Type B pancreatic cell (in vitro differentiated cells): Measurements from ENCODE around the gene KLF13. TPM values are rescaled to one million over a fixed set of nuclear protein-coding genes. Genes with fewer than 3 reads are reported as not detected.

Experiments used
- DNase-seq: peaks from one replicate; pipeline ENCODE4 v3.0.0; 2021; ENCODE audit warnings: mixed read lengths; ENCODE audit not compliant: unreplicated experiment; ENCODE audit errors: extremely low spot score
- H3K27ac Mint-ChIP-seq: 2 replicates; pipeline ENCODE4 v1.8.0; 2021; ENCODE audit warnings: mild to moderate bottlenecking, mixed read lengths
- H3K27me3 Mint-ChIP-seq: 2 replicates; pipeline ENCODE4 v1.8.0; 2021; ENCODE audit warnings: mixed read lengths
- H3K36me3 Mint-ChIP-seq: 2 replicates; pipeline ENCODE4 v1.8.0; 2021; ENCODE audit warnings: mixed read lengths
- H3K4me1 Mint-ChIP-seq: one replicate; pipeline ENCODE4 v1.8.0; 2021; ENCODE audit warnings: mixed read lengths; ENCODE audit not compliant: unreplicated experiment
- H3K4me3 Mint-ChIP-seq: 2 replicates; pipeline ENCODE4 v1.8.0; 2021; ENCODE audit warnings: mild to moderate bottlenecking, mixed read lengths
- H3K9me3 Mint-ChIP-seq: 2 replicates; pipeline ENCODE4 v1.8.0; 2021; ENCODE audit warnings: mixed read lengths
- CTCF ChIP-seq: fragments of 200-600 bp; sonication (generic); conservative IDR thresholded peaks from 2 replicates; pipeline ENCODE4 v1.5.0; 2021; ENCODE audit warnings: antibody characterized with exemption, mild to moderate bottlenecking
- total RNA-seq: library from RNA; stranded (reverse); gene quantifications from 2 replicates; pipeline ENCODE4 v1.2.1, GENCODE V29; 2021; ENCODE audit warnings: low replicate concordance

The KLF13 gene
- total RNA-seq, 1 donor from 2014 or later = 38.6 TPM

GRCh38 chr15:31337352-31338031 is 10.9 kb downstream of the KLF13 start:
- H3K4me3 Mint-ChIP-seq = no peak overlapping the region
- H3K36me3 Mint-ChIP-seq = no peaks in the 10 kb centered on the region
- H3K27ac Mint-ChIP-seq = peak overlapping the region; percentile 56
- no peaks in the 10 kb centered on the region for H3K27me3 Mint-ChIP-seq
- TF ChIP-seq CTCF = no peak
- H3K4me1 Mint-ChIP-seq = peaks cover 22% of the 10 kb centered on the region
- H3K9me3 Mint-ChIP-seq = no peaks in the 10 kb centered on the region
- no peak for DNase-seq

- TF ChIP-seq CTCF = no peak
- no peaks in the 10 kb centered on the region for H3K36me3 Mint-ChIP-seq
- H3K27me3 Mint-ChIP-seq = no peaks in the 10 kb centered on the region
- no peak for DNase-seq
- H3K9me3 Mint-ChIP-seq = no peaks in the 10 kb centered on the region
- peak overlapping the region; percentile 20 for H3K4me3 Mint-ChIP-seq
- peaks cover 24% of the 10 kb centered on the region for H3K4me1 Mint-ChIP-seq
- peak overlapping the region; percentile 56 for H3K27ac Mint-ChIP-seq
These were observed 11.8 kb downstream of the KLF13 start for GRCh38 chr15:31338318-31338878.

- Mint-ChIP-seq H3K9me3 (no peaks in the 10 kb centered on the region), H3K4me1 (peaks cover 24% of the 10 kb centered on the region)
- DNase-seq = no peak
These were observed 12.4 kb downstream of the KLF13 start for GRCh38 chr15:31338879-31339557.

GRCh38 chr15:31339558-31339895 is 12.9 kb downstream of the KLF13 start:
- no peak overlapping the region for H3K4me3 Mint-ChIP-seq
- peaks cover 27% of the 10 kb centered on the region for H3K4me1 Mint-ChIP-seq
- TF ChIP-seq CTCF = no peak

More at GRCh38 chr15:31338879-31339557, 12.4 kb downstream of the KLF13 start:
- H3K4me3 Mint-ChIP-seq = no peak overlapping the region
- no peak for TF ChIP-seq CTCF
- no peaks in the 10 kb centered on the region for H3K27me3 Mint-ChIP-seq
- peak overlapping the region; percentile 34 for H3K27ac Mint-ChIP-seq
- no peaks in the 10 kb centered on the region for H3K36me3 Mint-ChIP-seq

GRCh38 chr15:31340047-31340446 is 13.4 kb downstream of the KLF13 start:
- Mint-ChIP-seq H3K27me3 (no peaks in the 10 kb centered on the region), H3K4me3 (no peak overlapping the region), H3K36me3 (no peaks in the 10 kb centered on the region), H3K9me3 (no peaks in the 10 kb centered on the region), H3K4me1 (peaks cover 29% of the 10 kb centered on the region), H3K27ac (no peak overlapping the region)
- no peak for DNase-seq
- TF ChIP-seq CTCF = no peak

More at GRCh38 chr15:31339558-31339895, 12.9 kb downstream of the KLF13 start:
- no peaks in the 10 kb centered on the region for H3K9me3 Mint-ChIP-seq
- no peaks in the 10 kb centered on the region for H3K36me3 Mint-ChIP-seq
- H3K27ac Mint-ChIP-seq = no peak overlapping the region
- no peaks in the 10 kb centered on the region for H3K27me3 Mint-ChIP-seq
- no peak for DNase-seq
